Activated CD8-positive, alpha-beta memory T cell treated with anti-CD3 and anti-CD28 coated beads, Interleukin-2, amount 50 U/mL, for 4 hours (primary cell): ENCODE measurements around the gene TCEAL1.
"Not testable (repeated sequence)": the region's sequence is repeated elsewhere in the genome, so short reads cannot be mapped to it uniquely, and the experiment has no call there.

Experiments used
- DNase-seq: peaks from one replicate; pipeline ENCODE4 v3.0.0-alpha.2; 2020

TCEAL1 gene

GRCh38 chrX:103628386-103629317 is at the start of gene TCEAL1:
TSS of gene TCEAL1 (plus strand) at chrX:103628975. CDS start at chrX:103629917, 942 bp downstream.
- peak; percentile 34 for DNase-seq

- no peak for DNase-seq
Observed at GRCh38 chrX:103584596-103584995, 44.2 kb upstream of the TCEAL1 start.

GRCh38 chrX:103585411-103586313 is 43.1 kb upstream of the TCEAL1 start, which contains the start of gene TCEAL4:
TSS of gene TCEAL4 (plus strand) at chrX:103585515. CDS start at chrX:103586676, 1,161 bp downstream.
- peak; percentile 53 for DNase-seq

- no peak for DNase-seq
Observed at GRCh38 chrX:103586314-103586646, 42.5 kb upstream of the TCEAL1 start.

GRCh38 chrX:103586659-103587058 is 42.1 kb upstream of the TCEAL1 start:
- no peak for DNase-seq

- DNase-seq: not testable (repeated sequence)
Observed at GRCh38 chrX:103592295-103592694, 36.5 kb upstream of the TCEAL1 start.

- not testable (repeated sequence) for DNase-seq
Observed at GRCh38 chrX:103595202-103595601, 33.6 kb upstream of the TCEAL1 start.

GRCh38 chrX:103607364-103608305 is 21.1 kb upstream of the TCEAL1 start, which contains the start of gene TCEAL3:
TSS of gene TCEAL3 (plus strand) at chrX:103607963. CDS start at chrX:103609065, 1,102 bp downstream.
- DNase-seq: peak; percentile 51

GRCh38 chrX:103608306-103608963 is 20.3 kb upstream of the TCEAL1 start:
- DNase-seq: no peak

GRCh38 chrX:103610282-103610681 is 18.5 kb upstream of the TCEAL1 start:
- DNase-seq: no peak

GRCh38 chrX:103613362-103613890 is 15.3 kb upstream of the TCEAL1 start:
- no peak for DNase-seq

GRCh38 chrX:103614999-103615398 is 13.8 kb upstream of the TCEAL1 start:
- no peak for DNase-seq

- DNase-seq: no peak
Observed at GRCh38 chrX:103615781-103616371, 12.9 kb upstream of the TCEAL1 start.

GRCh38 chrX:103616676-103617186 is 12.0 kb upstream of the TCEAL1 start:
- DNase-seq: no peak

- no peak for DNase-seq
Observed at GRCh38 chrX:103624111-103624510, 4.7 kb upstream of the TCEAL1 start.

GRCh38 chrX:103626855-103627254 is 1.9 kb upstream of the TCEAL1 start:
- no peak for DNase-seq

GRCh38 chrX:103629318-103630170 is 769 bp downstream of the TCEAL1 start:
- DNase-seq: peak; percentile 23

- DNase-seq: no peak
Observed at GRCh38 chrX:103630171-103630511, 1.4 kb downstream of the TCEAL1 start.

- DNase-seq: no peak
Observed at GRCh38 chrX:103631145-103631544, 2.4 kb downstream of the TCEAL1 start.

GRCh38 chrX:103635436-103635835 is 6.7 kb downstream of the TCEAL1 start:
- DNase-seq: no peak
